Measurements from ENCODE around the gene TMEM11.
A peak's percentile ranks its signal among the peaks of the same experiment; 100 is the strongest.

TMEM11 gene

GRCh38 chr17:21177854-21178600 is 35.9 kb downstream of the TMEM11 start:
- no peak for DNase-seq

- DNase-seq = no peak
Measured at GRCh38 chr17:21177401-21177800, 36.6 kb downstream of the TMEM11 start.

GRCh38 chr17:21176773-21177395 is 37.1 kb downstream of the TMEM11 start:
- no peak for DNase-seq

GRCh38 chr17:21174713-21175112 is 39.2 kb downstream of the TMEM11 start:
- DNase-seq = peak; percentile 80

GRCh38 chr17:21174186-21174585 is 39.8 kb downstream of the TMEM11 start:
- no peak for DNase-seq

- DNase-seq = no peak
Measured at GRCh38 chr17:21173543-21173942, 40.4 kb downstream of the TMEM11 start.

GRCh38 chr17:21172846-21173245 is 41.1 kb downstream of the TMEM11 start:
- no peak for DNase-seq

- DNase-seq = no peak
Measured at GRCh38 chr17:21171970-21172510, 41.9 kb downstream of the TMEM11 start.

GRCh38 chr17:21171309-21171922 is 42.5 kb downstream of the TMEM11 start:
- DNase-seq = no peak

GRCh38 chr17:21170809-21171208 is 43.2 kb downstream of the TMEM11 start:
- no peak for DNase-seq

- DNase-seq = no peak
Measured at GRCh38 chr17:21169496-21169895, 44.5 kb downstream of the TMEM11 start.

GRCh38 chr17:21168555-21168865 is 45.5 kb downstream of the TMEM11 start:
- no peak for DNase-seq

- peak; percentile 10 for DNase-seq
Measured at GRCh38 chr17:21167303-21167702, 46.7 kb downstream of the TMEM11 start.

GRCh38 chr17:21166595-21167210 is 47.3 kb downstream of the TMEM11 start:
- peak; percentile 72 for DNase-seq

GRCh38 chr17:21165922-21166594 is 47.9 kb downstream of the TMEM11 start:
- DNase-seq = no peak

- DNase-seq = no peak
Measured at GRCh38 chr17:21164620-21165019, 49.3 kb downstream of the TMEM11 start.

GRCh38 chr17:21164216-21164615 is 49.7 kb downstream of the TMEM11 start:
- DNase-seq = no peak

GRCh38 chr17:21163101-21163500 is 50.9 kb downstream of the TMEM11 start:
- no peak for DNase-seq

- DNase-seq = no peak
Measured at GRCh38 chr17:21162394-21162775, 51.6 kb downstream of the TMEM11 start.

- peak; percentile 87 for DNase-seq
Measured at GRCh38 chr17:21161498-21162393, 52.2 kb downstream of the TMEM11 start.

- DNase-seq = peak; percentile 12
Measured at GRCh38 chr17:21160401-21160800, 53.6 kb downstream of the TMEM11 start.

Data from fibroblast of skin of right quadriceps (primary cell).